HCT116 (cell line): ENCODE data around the gene PPIL4. TPM values are rescaled to one million over a fixed set of nuclear protein-coding genes. Genes with fewer than 3 reads are reported as not detected.

Experiments
- ATAC-seq: fragments of 200-7000 bp; cut with Tn5 transposase; 2 replicates; pipeline ENCODE4 v1.9.1; 2020; ENCODE audit warnings: mild to moderate bottlenecking, moderate library complexity
- BruUV-seq: library from RNA; stranded (reverse); fragments of 400-500 nt; replicated peaks from 2 replicates; lab custom pipeline; 2021; lab: Mats Ljungman, UMichigan
- CTCF ChIA-PET: fragments of 300-600 bp; sonication (Branson Sonifier 250); formaldehyde crosslinking; loops from one replicate; lab custom pipeline; 2021; ENCODE audit warnings: antibody characterized with exemption; lab: Charles Lee
- POLR2A ChIA-PET: fragments of 300-600, 350-600 bp; sonication (Branson Sonifier 250); formaldehyde crosslinking; loops from one replicate; lab custom pipeline; 2021; ENCODE audit warnings: antibody characterized with exemption; lab: Charles Lee
- RAD21 ChIA-PET, 2 experiments: fragments of 300-600 bp; sonication (Branson Sonifier 250); formaldehyde crosslinking; loops; one replicate each; lab custom pipeline; 2023; ENCODE audit warnings: low total read pairs in 2 of 2; ENCODE audit not compliant: uncharacterized antibody in 2 of 2, unreplicated experiment in 2 of 2, low non-redundant PET in 1 of 2; lab: Charles Lee
- DNase-seq: peaks from one replicate; pipeline ENCODE4 v3.0.0-alpha.2; 2010; ENCODE audit warnings: low read depth, low spot score
- H2AFZ ChIP-seq: fragments of 200-600 bp; shearing (Covaris generic), sonication (generic); 2 replicates; pipeline ENCODE4 v1.6.1; 2017; ENCODE audit warnings: low read depth, mixed run types, mixed read lengths, antibody characterized with exemption, low read length; ENCODE audit not compliant: poor library complexity, severe bottlenecking
- H3K27ac ChIP-seq: 2 replicates; pipeline ENCODE4 v1.5.1; 2012; ENCODE audit warnings: low read depth, low read length
- H3K27me3 ChIP-seq: fragments of 200-600 bp; sonication (generic); 2 replicates; pipeline ENCODE4 v1.6.1; 2016; ENCODE audit warnings: mixed run types, low read length, mixed read lengths; ENCODE audit not compliant: insufficient read depth
- H3K36me3 ChIP-seq, 2 experiments: fragments of 200-500 bp in 1 of 2; fragments of 200-600 bp in 1 of 2; sonication (Bioruptor generic) in 1 of 2; sonication (generic) in 1 of 2; 2 replicates each; pipeline versions ENCODE4 v1.5.1 to v1.6.1; 2014 to 2016; ENCODE audit warnings: low read length in 2 of 2, inconsistent platforms in 1 of 2, mixed read lengths in 1 of 2, mixed run types in 1 of 2; ENCODE audit not compliant: insufficient read depth in 2 of 2, control insufficient read depth in 1 of 2
- H3K4me1 ChIP-seq, 2 experiments: fragments of 200-600 bp in 1 of 2; sonication (generic) in 1 of 2; 2 replicates each; pipeline versions ENCODE4 v1.5.1 to v1.6.1; 2012 to 2017; ENCODE audit warnings: low read length in 2 of 2, inconsistent platforms in 1 of 2, mild to moderate bottlenecking in 1 of 2, mixed read lengths in 1 of 2, mixed run types in 1 of 2, moderate library complexity in 1 of 2; ENCODE audit not compliant: insufficient read depth in 2 of 2, control insufficient read depth in 1 of 2
- H3K4me2 ChIP-seq: fragments of 200-600 bp; sonication (generic); 2 replicates; pipeline ENCODE4 v1.6.1; 2017; ENCODE audit warnings: mixed run types, low read length, mixed read lengths
- H3K4me3 ChIP-seq, 2 experiments: fragments of 200-600 bp in 1 of 2; sonication (generic) in 1 of 2; replicated peaks in 1 of 2; 2 replicates each; pipeline ENCODE4 v1.5.1; 2011 to 2016; ENCODE audit warnings: low read length in 2 of 2, control low read depth in 1 of 2, low read depth in 1 of 2, mild to moderate bottlenecking in 1 of 2, mixed read lengths in 1 of 2, mixed run types in 1 of 2
- H3K79me2 ChIP-seq: fragments of 200-600 bp; sonication (generic); 2 replicates; pipeline ENCODE4 v1.6.1; 2017; ENCODE audit warnings: mild to moderate bottlenecking, mixed run types, low read length, moderate library complexity, mixed read lengths; ENCODE audit not compliant: insufficient read depth
- H3K9ac ChIP-seq: fragments of 200-600 bp; sonication (generic); 2 replicates; pipeline ENCODE4 v1.6.1; 2016; ENCODE audit warnings: low read length, mixed read lengths
- H3K9me2 ChIP-seq: fragments of 200-600 bp; sonication (generic), shearing (Covaris generic); 2 replicates; pipeline ENCODE4 v1.6.1; 2017; ENCODE audit warnings: mixed run types, mild to moderate bottlenecking, moderate library complexity; ENCODE audit not compliant: insufficient read depth
- H3K9me3 ChIP-seq, 2 experiments: fragments of 200-500 bp in 1 of 2; fragments of 200-600 bp in 1 of 2; sonication (Bioruptor generic) in 1 of 2; sonication (generic) in 1 of 2; 2 replicates each; pipeline ENCODE4 v1.6.1; 2014 to 2017; ENCODE audit warnings: low read length in 2 of 2, mixed read lengths in 2 of 2, inconsistent platforms in 1 of 2, low read depth in 1 of 2, mild to moderate bottlenecking in 1 of 2, mixed run types in 1 of 2, moderate library complexity in 1 of 2; ENCODE audit not compliant: control insufficient read depth in 1 of 2, insufficient read depth in 1 of 2
- H4K20me1 ChIP-seq: fragments of 200-600 bp; sonication (generic), shearing (Covaris generic); 2 replicates; pipeline ENCODE4 v1.6.1; 2017; ENCODE audit warnings: mixed run types, mild to moderate bottlenecking, moderate library complexity; ENCODE audit not compliant: insufficient read depth
- CBX3 ChIP-seq: IDR thresholded peaks from 2 replicates; pipeline ENCODE4 v1.6.1; 2012; ENCODE audit warnings: low read depth
- ELF1 ChIP-seq: IDR thresholded peaks from 2 replicates; pipeline ENCODE4 v1.6.1; 2012; ENCODE audit warnings: low read depth, borderline replicate concordance
- MAX ChIP-seq: IDR thresholded peaks from 2 replicates; pipeline ENCODE4 v1.6.1; 2012
- POLR2AphosphoS5 ChIP-seq: IDR thresholded peaks from 2 replicates; pipeline ENCODE4 v1.6.1; 2011; ENCODE audit warnings: mild to moderate bottlenecking, low read depth, low read length, moderate library complexity
- RAD21 ChIP-seq: IDR thresholded peaks from 2 replicates; pipeline ENCODE4 v1.6.1; 2012; ENCODE audit warnings: low read depth, mild to moderate bottlenecking
- REST ChIP-seq: IDR thresholded peaks from 2 replicates; pipeline ENCODE4 v1.6.1; 2012; ENCODE audit warnings: low read depth
- SIN3A ChIP-seq: IDR thresholded peaks from 2 replicates; pipeline ENCODE4 v1.6.1; 2012; ENCODE audit warnings: low read depth
- YY1 ChIP-seq: IDR thresholded peaks from 2 replicates; pipeline ENCODE4 v1.6.1; 2011; ENCODE audit warnings: low read length, low read depth, moderate library complexity, mild to moderate bottlenecking; ENCODE audit not compliant: insufficient replicate concordance; ENCODE audit errors: extremely low read depth
- ZFX ChIP-seq: fragments of 450-650 bp; IDR thresholded peaks from 2 replicates; pipeline ENCODE4 v1.6.1; 2017
- intact Hi-C: fragments of 100-400 bp; cut with micrococcal nuclease; formaldehyde crosslinking; loops from 2 replicates; pipeline ENCODE4 v1.10.0; 2022
- total RNA-seq: library from RNA; stranded (reverse); gene quantifications from one replicate; pipeline ENCODE4 v1.2.1, GENCODE V29; 2021; ENCODE audit not compliant: unreplicated experiment
- TF ChIP-seq, protein P1 (sequence below), 3 experiments: fragments of 200-600 bp in 1 of 3; sonication (generic) in 1 of 3; IDR thresholded peaks in 2 of 3; conservative IDR thresholded peaks in 1 of 3; 2 replicates each; pipeline ENCODE4 v1.5.1; 2012 to 2017; ENCODE audit warnings: low read depth in 2 of 3, low read length in 2 of 3, antibody characterized with exemption in 1 of 3, borderline replicate concordance in 1 of 3, control low read depth in 1 of 3, mild to moderate bottlenecking in 1 of 3, mixed read lengths in 1 of 3, mixed run types in 1 of 3, moderate library complexity in 1 of 3; ENCODE audit not compliant: insufficient read depth in 1 of 3

The PPIL4 gene
- total RNA-seq, 1 experiment from 2014 or later: 31.0 TPM

DNA sequence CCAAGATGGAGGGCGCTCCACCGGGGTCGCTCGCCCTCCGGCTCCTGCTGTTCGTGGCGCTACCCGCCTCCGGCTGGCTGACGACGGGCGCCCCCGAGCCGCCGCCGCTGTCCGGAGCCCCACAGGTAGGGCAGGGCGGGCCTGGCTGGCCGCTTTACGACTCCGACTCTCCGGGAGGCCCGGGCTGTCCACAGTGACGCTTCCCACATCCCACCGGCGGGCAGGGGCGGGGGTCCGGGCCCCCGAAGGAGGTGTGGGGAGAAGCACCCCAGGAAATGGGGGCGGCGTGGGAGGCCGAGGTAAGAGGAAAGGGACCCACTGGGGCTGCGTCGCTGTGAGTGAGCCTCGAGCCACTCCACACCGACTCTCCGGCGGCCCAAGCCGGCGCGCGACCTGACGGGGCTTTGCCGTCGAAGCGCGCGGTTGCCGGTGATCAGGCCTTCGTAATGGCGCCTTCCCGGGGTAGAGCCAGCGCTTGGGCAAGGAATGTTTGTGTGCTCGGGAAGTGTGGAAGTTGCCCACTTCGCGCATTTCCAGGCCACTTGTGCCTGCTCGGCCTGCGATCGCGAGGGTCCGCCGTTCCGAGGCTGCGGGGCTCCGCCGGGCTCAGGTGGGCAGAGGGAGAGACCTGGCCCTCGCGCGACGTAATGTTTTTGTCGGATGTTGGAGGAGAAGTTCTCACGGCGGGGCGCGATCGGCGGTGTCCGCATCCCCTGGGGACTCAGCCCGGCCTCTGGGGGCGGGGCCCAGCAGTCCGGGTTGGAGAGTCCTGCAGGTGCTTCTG lies 20.8 kb upstream of the PPIL4 start (continued):
- peak; percentile 74 for TF ChIP-seq ZFX
- peak; percentile 68 for TF ChIP-seq POLR2AphosphoS5
- TF ChIP-seq SIN3A: peak; percentile 37; the same call in 1 of the 2 replicates

GRCh38 chr6:149565527-149566409 lies 19.9 kb upstream of the PPIL4 start, which contains the start of gene GINM1:
Gene GINM1, plus strand, starts transcription at chr6:149566375. Its CDS starts 40 bp downstream, at chr6:149566415.
- H4K20me1 ChIP-seq: no peaks in the 10 kb centered on the region
- peaks cover 22% of the 10 kb centered on the region for H3K79me2 ChIP-seq
- peak within 1 kb of the TSS; percentile 86 to 94 for H3K4me3 ChIP-seq
- intact Hi-C loops: loop anchor here (1.0 to 5.0 kb wide), 3 partner anchors 19 to 152 kb away; partner anchors contain the start of genes KATNA1, LATS1 and PPIL4
- peak; percentile 91 for DNase-seq
- peak within 1 kb of the TSS; percentile 71 for H3K27ac ChIP-seq
- peak within 1 kb of the TSS; percentile 93 for H2AFZ ChIP-seq
- RAD21 ChIA-PET: interaction anchor here (0.6 to 0.7 kb wide), 5 partner anchors 9 to 537 kb away, joined by 3 to 5 read pairs (median 3); no protein-coding TSS in a partner anchor
- H3K27me3 ChIP-seq: no peaks in the 10 kb centered on the region
- TF ChIP-seq CBX3 (0 out of 2 replicates have a peak, but pooled peaks have one; percentile 18), POLR2AphosphoS5 (peak; percentile 38; the same call in 1 of the 2 replicates), ZFX (no peak), RAD21 (peak; percentile 72), SIN3A (peak; percentile 47; the same call in 1 of the 2 replicates), YY1 (peak; percentile 65), ELF1 (no peak), MAX (peak; percentile 74; the same call in 1 of the 2 replicates), REST (no peak)
- TF ChIP-seq, protein P1, sequence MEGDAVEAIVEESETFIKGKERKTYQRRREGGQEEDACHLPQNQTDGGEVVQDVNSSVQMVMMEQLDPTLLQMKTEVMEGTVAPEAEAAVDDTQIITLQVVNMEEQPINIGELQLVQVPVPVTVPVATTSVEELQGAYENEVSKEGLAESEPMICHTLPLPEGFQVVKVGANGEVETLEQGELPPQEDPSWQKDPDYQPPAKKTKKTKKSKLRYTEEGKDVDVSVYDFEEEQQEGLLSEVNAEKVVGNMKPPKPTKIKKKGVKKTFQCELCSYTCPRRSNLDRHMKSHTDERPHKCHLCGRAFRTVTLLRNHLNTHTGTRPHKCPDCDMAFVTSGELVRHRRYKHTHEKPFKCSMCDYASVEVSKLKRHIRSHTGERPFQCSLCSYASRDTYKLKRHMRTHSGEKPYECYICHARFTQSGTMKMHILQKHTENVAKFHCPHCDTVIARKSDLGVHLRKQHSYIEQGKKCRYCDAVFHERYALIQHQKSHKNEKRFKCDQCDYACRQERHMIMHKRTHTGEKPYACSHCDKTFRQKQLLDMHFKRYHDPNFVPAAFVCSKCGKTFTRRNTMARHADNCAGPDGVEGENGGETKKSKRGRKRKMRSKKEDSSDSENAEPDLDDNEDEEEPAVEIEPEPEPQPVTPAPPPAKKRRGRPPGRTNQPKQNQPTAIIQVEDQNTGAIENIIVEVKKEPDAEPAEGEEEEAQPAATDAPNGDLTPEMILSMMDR (IDR thresholded peaks at IDR 0.05 in 2 of 3, conservative IDR thresholded peaks at IDR 0.05 in 1 of 3; ENCODE audit: borderline replicate concordance in 1 of 3, insufficient read depth in 1 of 3, low read depth in 2 of 3, low read length in 2 of 3): peak; percentile 51 to 76 (median 75); a peak in 5 of 6 replicates
- TF ChIP-seq, all 23 proteins: peak for 7
- CTCF ChIA-PET: interaction anchor here (0.6 to 1.2 kb wide), 3 partner anchors 20 to 451 kb away, joined by 3 read pairs; partner anchors contain the start of gene PPIL4
- Histone ChIP-seq H3K9ac (peak within 1 kb of the TSS; percentile 90), H3K9me3 (no peaks in the 10 kb centered on the region), H3K4me2 (peak within 1 kb of the TSS; percentile 83), H3K9me2 (no peaks in the 10 kb centered on the region), H3K36me3 (no peaks in the 10 kb centered on the region), H3K4me1 (peaks cover 8 to 14% of the 10 kb centered on the region in 2 experiments; a peak in 3 of 4 replicates)
- no TSS peak for BruUV-seq
- peak; percentile 89 for ATAC-seq
- POLR2A ChIA-PET: interaction anchor here (0.6 to 0.8 kb wide), 5 partner anchors 16 to 490 kb away, joined by 3 to 5 read pairs (median 3); no protein-coding TSS in a partner anchor
